ENCODE data around the gene PARD3B. TPM values are rescaled to one million over a fixed set of nuclear protein-coding genes. Genes with fewer than 3 reads are reported as not detected.

The PARD3B gene
- polyA plus RNA-seq, 6 donors from 2014 or later = not detected

- DNase-seq = no peak
- no peaks in the 10 kb centered on the region for H3K36me3 Mint-ChIP-seq
- H3K9me3 Mint-ChIP-seq = peaks cover 0 to 7% (median 0%) of the 10 kb centered on the region in 7 donors
- no peak for ATAC-seq (ENCODE audit: low read depth in 2 of 2)
- no peak overlapping the region for H3K27ac Mint-ChIP-seq
- no peaks in the 10 kb centered on the region for H3K4me1 Mint-ChIP-seq
- peaks cover 0 to 10% (median 0%) of the 10 kb centered on the region in 3 donors for H3K27me3 Mint-ChIP-seq
- H3K4me3 Mint-ChIP-seq = no peak overlapping the region
Observed at GRCh38 chr2:205094031-205094430, 548.8 kb downstream of the PARD3B start.

GRCh38 chr2:205103699-205104098 is 558.4 kb downstream of the PARD3B start:
- H3K4me3 Mint-ChIP-seq = no peak overlapping the region
- no peaks in the 10 kb centered on the region for H3K36me3 Mint-ChIP-seq
- H3K27me3 Mint-ChIP-seq = no peaks in the 10 kb centered on the region
- H3K9me3 Mint-ChIP-seq = no peaks in the 10 kb centered on the region
- H3K4me1 Mint-ChIP-seq = no peaks in the 10 kb centered on the region
- ATAC-seq (ENCODE audit: low read depth in 2 of 2) (no peak), DNase-seq (no peak)
- no peak overlapping the region for H3K27ac Mint-ChIP-seq

GRCh38 chr2:205107810-205108209 is 562.5 kb downstream of the PARD3B start:
- no peak overlapping the region for H3K27ac Mint-ChIP-seq
- H3K9me3 Mint-ChIP-seq = peaks cover 0 to 2% (median 0%) of the 10 kb centered on the region in 7 donors
- no peaks in the 10 kb centered on the region for H3K4me1 Mint-ChIP-seq
- no peaks in the 10 kb centered on the region for H3K36me3 Mint-ChIP-seq
- DNase-seq = no peak
- no peaks in the 10 kb centered on the region for H3K27me3 Mint-ChIP-seq
- ATAC-seq (ENCODE audit: low read depth in 2 of 2) = no peak
- H3K4me3 Mint-ChIP-seq = no peak overlapping the region

GRCh38 chr2:205115511-205115910 is 570.2 kb downstream of the PARD3B start:
- Mint-ChIP-seq H3K9me3 (peaks cover 0 to 8% (median 0%) of the 10 kb centered on the region in 7 donors), H3K36me3 (no peaks in the 10 kb centered on the region), H3K4me1 (no peaks in the 10 kb centered on the region), H3K27ac (no peak overlapping the region), H3K27me3 (no peaks in the 10 kb centered on the region), H3K4me3 (no peak overlapping the region)
- ATAC-seq (ENCODE audit: low read depth in 2 of 2) (no peak), DNase-seq (no peak)

- H3K27me3 Mint-ChIP-seq = no peaks in the 10 kb centered on the region
- H3K27ac Mint-ChIP-seq = no peak overlapping the region
Observed at GRCh38 chr2:205117125-205117524, 571.9 kb downstream of the PARD3B start.

GRCh38 chr2:205119136-205119535 is 573.9 kb downstream of the PARD3B start:
- no peak for DNase-seq
- no peak for ATAC-seq (ENCODE audit: low read depth in 2 of 2)
- H3K4me1 Mint-ChIP-seq = no peaks in the 10 kb centered on the region
- H3K36me3 Mint-ChIP-seq = no peaks in the 10 kb centered on the region
- H3K9me3 Mint-ChIP-seq = peaks cover 0 to 6% (median 0%) of the 10 kb centered on the region in 7 donors
- no peaks in the 10 kb centered on the region for H3K27me3 Mint-ChIP-seq
- no peak overlapping the region for H3K4me3 Mint-ChIP-seq
- H3K27ac Mint-ChIP-seq = no peak overlapping the region

More at GRCh38 chr2:205117125-205117524, 571.9 kb downstream of the PARD3B start:
- H3K4me1 Mint-ChIP-seq = no peaks in the 10 kb centered on the region
- peaks cover 0 to 8% (median 0%) of the 10 kb centered on the region in 7 donors for H3K9me3 Mint-ChIP-seq
- no peak for DNase-seq
- ATAC-seq (ENCODE audit: low read depth in 2 of 2) = no peak
- H3K36me3 Mint-ChIP-seq = no peaks in the 10 kb centered on the region
- H3K4me3 Mint-ChIP-seq = no peak overlapping the region

GRCh38 chr2:205128726-205129125 is 583.5 kb downstream of the PARD3B start:
- DNase-seq (no peak), ATAC-seq (ENCODE audit: low read depth in 2 of 2) (no peak)
- no peaks in the 10 kb centered on the region for H3K9me3 Mint-ChIP-seq
- no peak overlapping the region for H3K4me3 Mint-ChIP-seq
- H3K4me1 Mint-ChIP-seq = no peaks in the 10 kb centered on the region
- H3K27ac Mint-ChIP-seq = no peak overlapping the region
- no peaks in the 10 kb centered on the region for H3K27me3 Mint-ChIP-seq
- no peaks in the 10 kb centered on the region for H3K36me3 Mint-ChIP-seq

GRCh38 chr2:205129531-205129930 is 584.3 kb downstream of the PARD3B start:
- Mint-ChIP-seq H3K9me3 (no peaks in the 10 kb centered on the region), H3K27me3 (peaks cover 0 to 1% (median 0%) of the 10 kb centered on the region in 3 donors), H3K4me1 (no peaks in the 10 kb centered on the region), H3K4me3 (no peak overlapping the region), H3K36me3 (no peaks in the 10 kb centered on the region), H3K27ac (no peak overlapping the region)
- no peak for ATAC-seq (ENCODE audit: low read depth in 2 of 2)
- no peak for DNase-seq

- peaks cover 0 to 2% (median 0%) of the 10 kb centered on the region in 7 donors for H3K9me3 Mint-ChIP-seq
- H3K27me3 Mint-ChIP-seq = peaks cover 0 to 3% (median 0%) of the 10 kb centered on the region in 3 donors
- H3K27ac Mint-ChIP-seq = no peak overlapping the region
- DNase-seq = no peak
- H3K4me3 Mint-ChIP-seq = no peak overlapping the region
- H3K4me1 Mint-ChIP-seq = no peaks in the 10 kb centered on the region
- no peak for ATAC-seq (ENCODE audit: low read depth in 2 of 2)
- no peaks in the 10 kb centered on the region for H3K36me3 Mint-ChIP-seq
Observed at GRCh38 chr2:205130111-205130829, 585.0 kb downstream of the PARD3B start.

GRCh38 chr2:205133544-205133943 is 588.3 kb downstream of the PARD3B start:
- H3K9me3 Mint-ChIP-seq = peaks cover 0 to 6% (median 0%) of the 10 kb centered on the region in 7 donors
- H3K4me3 Mint-ChIP-seq = no peak overlapping the region
- H3K27ac Mint-ChIP-seq = no peak overlapping the region
- DNase-seq (no peak), ATAC-seq (ENCODE audit: low read depth in 2 of 2) (no peak)
- H3K36me3 Mint-ChIP-seq = no peaks in the 10 kb centered on the region
- no peaks in the 10 kb centered on the region for H3K4me1 Mint-ChIP-seq
- H3K27me3 Mint-ChIP-seq = peaks cover 0 to 3% (median 0%) of the 10 kb centered on the region in 3 donors

- no peak for ATAC-seq (ENCODE audit: low read depth in 2 of 2)
- DNase-seq = no peak
- Mint-ChIP-seq H3K9me3 (peaks cover 0 to 6% (median 0%) of the 10 kb centered on the region in 7 donors), H3K4me1 (peaks cover 4 to 9% (median 7%) of the 10 kb centered on the region in 3 donors), H3K27ac (peak overlapping the region in 2 of 6 donors; percentile 7 to 44), H3K36me3 (no peaks in the 10 kb centered on the region), H3K27me3 (peaks cover 0 to 3% (median 0%) of the 10 kb centered on the region in 3 donors), H3K4me3 (no peak overlapping the region)
Observed at GRCh38 chr2:205138735-205139134, 593.5 kb downstream of the PARD3B start.

GRCh38 chr2:205139822-205140463 is 594.7 kb downstream of the PARD3B start:
- no peaks in the 10 kb centered on the region for H3K36me3 Mint-ChIP-seq
- no peak for DNase-seq

GRCh38 chr2:205141381-205141780 is 596.1 kb downstream of the PARD3B start:
- Mint-ChIP-seq H3K4me3 (no peak overlapping the region), H3K9me3 (peaks cover 0 to 6% (median 0%) of the 10 kb centered on the region in 7 donors), H3K27me3 (no peaks in the 10 kb centered on the region), H3K27ac (no peak overlapping the region), H3K36me3 (no peaks in the 10 kb centered on the region), H3K4me1 (peaks cover 4 to 9% (median 7%) of the 10 kb centered on the region in 3 donors)
- ATAC-seq (ENCODE audit: low read depth in 2 of 2) = no peak
- DNase-seq = no peak

More at GRCh38 chr2:205139822-205140463, 594.7 kb downstream of the PARD3B start:
- H3K27me3 Mint-ChIP-seq = no peaks in the 10 kb centered on the region
- ATAC-seq (ENCODE audit: low read depth in 2 of 2) = peak in 1 of 2 donors; percentile 47
- H3K27ac Mint-ChIP-seq = peak overlapping the region in 4 of 6 donors; percentile 9 to 94 (median 90)
- peak overlapping the region in 7 of 8 donors; percentile 2 to 80 (median 68) for H3K4me3 Mint-ChIP-seq
- H3K9me3 Mint-ChIP-seq = peaks cover 0 to 6% (median 0%) of the 10 kb centered on the region in 7 donors
- peaks cover 4 to 9% (median 7%) of the 10 kb centered on the region in 3 donors for H3K4me1 Mint-ChIP-seq

GRCh38 chr2:205145888-205146287 is 600.6 kb downstream of the PARD3B start:
- Mint-ChIP-seq H3K4me3 (no peak overlapping the region), H3K27me3 (no peaks in the 10 kb centered on the region), H3K36me3 (no peaks in the 10 kb centered on the region), H3K9me3 (peaks cover 0 to 1% (median 0%) of the 10 kb centered on the region in 7 donors), H3K4me1 (no peaks in the 10 kb centered on the region), H3K27ac (no peak overlapping the region)
- ATAC-seq (ENCODE audit: low read depth in 2 of 2) (no peak), DNase-seq (no peak)
